Amniotic epithelial cell (primary cell): ENCODE results near the gene RBM34.
"Not testable (repeated sequence)": the region's sequence is repeated elsewhere in the genome, so short reads cannot be mapped to it uniquely, and the experiment has no call there.

Source experiments
- DNase-seq: peaks from one replicate; pipeline ENCODE4 v3.0.0-alpha.2; 2010; ENCODE audit warnings: low read depth

Gene RBM34

GRCh38 chr1:235091319-235092044, 69.6 kb downstream of the RBM34 start:
- not testable (repeated sequence) for DNase-seq

- peak; percentile 85 for DNase-seq
Observed at GRCh38 chr1:235090406-235091069, 70.5 kb downstream of the RBM34 start.

DNA sequence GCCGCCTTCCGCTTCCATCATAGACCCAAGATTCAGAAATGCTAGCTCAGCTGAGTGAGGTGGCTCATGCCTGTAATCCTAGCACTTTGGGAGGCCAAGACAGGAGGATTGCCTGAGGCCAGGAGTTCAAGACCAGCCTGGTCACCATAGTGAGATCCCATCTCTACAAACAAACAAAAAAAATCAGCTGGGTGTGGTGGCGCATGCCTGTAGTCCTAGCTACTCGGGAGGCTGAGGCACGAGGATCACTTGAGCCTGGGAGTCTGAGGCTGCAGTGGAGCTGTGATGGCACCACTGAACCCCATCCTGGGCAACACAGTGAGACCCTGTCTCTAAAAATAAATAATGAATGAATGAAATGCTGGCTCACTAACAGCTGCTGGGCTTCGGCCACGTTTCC, 72.1 kb downstream of the RBM34 start:
- DNase-seq: no peak

GRCh38 chr1:235088430-235088829, 72.6 kb downstream of the RBM34 start:
- DNase-seq: peak; percentile 42

DNA sequence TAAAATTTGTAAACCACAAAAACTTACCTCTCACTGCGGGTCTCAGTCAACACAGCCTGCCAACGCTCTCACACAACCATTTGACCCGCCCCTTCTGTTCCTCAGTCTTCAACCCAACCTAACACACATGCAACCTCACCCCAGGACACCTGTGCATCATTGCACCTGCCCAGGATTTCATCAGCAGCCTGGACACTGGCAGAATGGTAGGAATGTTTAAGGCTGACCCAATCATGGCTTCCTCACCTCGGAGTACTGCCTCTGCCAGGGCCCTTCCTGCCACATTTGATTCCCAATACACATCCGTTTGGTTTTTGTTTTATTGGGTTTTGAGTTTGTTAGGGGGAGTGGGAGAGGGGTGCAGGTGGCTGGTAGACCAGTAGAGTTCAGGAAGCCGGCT, 73.1 kb downstream of the RBM34 start:
- DNase-seq: no peak

DNA sequence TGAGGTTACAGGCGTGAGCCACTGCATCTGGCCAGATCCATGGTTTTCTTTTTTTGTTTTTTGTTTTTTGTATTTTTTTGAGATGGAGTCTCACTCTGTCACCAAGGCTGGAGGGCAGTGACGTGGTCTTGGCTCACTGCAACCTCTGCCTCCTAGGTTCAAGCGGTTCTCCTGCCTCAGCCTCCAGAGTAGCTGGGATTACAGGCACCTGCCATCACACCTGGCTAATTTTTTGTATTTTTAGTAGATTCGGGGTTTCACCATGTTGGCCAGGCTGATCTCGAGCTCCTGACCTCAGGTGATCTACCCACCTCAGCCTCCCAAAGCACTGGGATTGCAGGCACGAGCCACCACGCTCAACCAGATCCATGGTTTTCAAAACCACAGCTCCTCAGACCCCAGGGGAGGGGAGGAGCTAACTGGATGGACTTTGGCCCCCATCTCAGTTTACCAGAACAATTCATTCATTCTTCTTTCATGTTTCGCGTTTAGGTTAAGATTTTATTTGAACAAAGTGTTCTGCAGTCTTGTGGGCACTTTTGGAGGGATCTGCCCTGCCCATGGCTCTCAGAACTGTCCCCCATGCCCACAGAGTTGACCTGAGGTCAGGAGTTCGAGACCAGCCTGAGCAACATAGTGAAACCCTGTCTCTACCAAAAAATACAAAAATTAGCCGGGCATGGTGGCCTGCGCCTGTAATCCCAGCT, 75.5 kb downstream of the RBM34 start:
- not testable (repeated sequence) for DNase-seq
